Muscle of back (tissue), 11 donors: ENCODE results near the gene ADCY9. TPM values are rescaled to one million over a fixed set of nuclear protein-coding genes. Genes with fewer than 3 reads are reported as not detected.

Source experiments
- DNase-seq, 3 donors: peaks; one replicate each; pipeline versions ENCODE4 v3.0.0 to v3.0.0-alpha.2; 2013
- polyA plus RNA-seq, 10 donors: library from polyadenylated mRNA; unstranded; fragments of 120-200 nt; gene quantifications; one replicate each; pipeline ENCODE4 v1.2.1, GENCODE V29; 2013; ENCODE audit not compliant: insufficient read length in 10 of 10

ADCY9 gene
- polyA plus RNA-seq, 10 donors = 11.3 to 16.9 (median 13.9) TPM

GRCh38 chr16:3980253-3981111 lies 135.8 kb downstream of the ADCY9 start:
- peak; percentile 63 to 89 (median 82) for DNase-seq

- no peak for DNase-seq
Measured at GRCh38 chr16:3979518-3979917, 136.7 kb downstream of the ADCY9 start.

GRCh38 chr16:3979070-3979469 lies 137.2 kb downstream of the ADCY9 start:
- no peak for DNase-seq

DNA sequence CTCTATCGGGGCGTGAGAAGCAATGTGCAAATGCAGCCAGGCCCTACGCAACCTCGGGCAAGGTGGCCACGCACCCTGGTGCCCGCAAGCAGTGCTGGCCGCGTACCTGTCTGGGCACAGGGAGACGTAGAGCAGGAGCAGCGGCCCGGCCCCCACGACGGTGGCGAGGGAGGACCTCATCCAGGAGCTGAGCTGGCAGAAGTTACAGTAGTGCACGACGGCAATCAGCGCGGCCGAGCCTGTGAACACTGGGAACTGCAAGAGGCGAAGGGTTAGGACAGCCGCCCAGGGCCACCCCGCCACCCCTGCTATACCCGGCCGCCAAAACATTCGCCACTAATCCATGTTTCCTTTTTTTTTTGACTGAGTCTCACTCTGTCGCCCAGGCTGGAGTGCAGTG lies 138.9 kb downstream of the ADCY9 start:
- DNase-seq = no peak

DNA sequence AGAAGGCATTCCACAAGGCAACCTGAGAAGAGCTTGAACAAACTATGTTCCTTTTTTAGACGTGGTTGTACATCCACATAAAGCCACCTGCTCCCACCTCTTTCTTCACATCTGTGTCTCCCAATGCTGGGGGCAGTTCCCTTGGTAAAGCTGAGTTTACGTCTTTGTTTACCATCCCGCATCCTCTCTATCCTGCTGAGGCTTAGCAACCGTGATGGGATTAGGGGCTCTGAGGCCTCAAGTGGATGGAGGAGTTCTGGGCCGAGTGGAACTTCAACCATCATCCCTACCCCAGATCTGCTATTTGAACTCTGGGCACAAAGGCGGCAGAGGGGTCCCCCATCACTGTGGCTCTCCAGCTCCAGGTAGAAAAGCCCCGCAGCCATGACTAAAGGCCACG lies 141.5 kb downstream of the ADCY9 start:
- no peak for DNase-seq

- DNase-seq = no peak
Measured at GRCh38 chr16:3971706-3972105, 144.5 kb downstream of the ADCY9 start.

- DNase-seq = no peak
Measured at GRCh38 chr16:3971261-3971660, 145.0 kb downstream of the ADCY9 start.

- no peak for DNase-seq
Measured at GRCh38 chr16:3968551-3968950, 147.7 kb downstream of the ADCY9 start.

DNA sequence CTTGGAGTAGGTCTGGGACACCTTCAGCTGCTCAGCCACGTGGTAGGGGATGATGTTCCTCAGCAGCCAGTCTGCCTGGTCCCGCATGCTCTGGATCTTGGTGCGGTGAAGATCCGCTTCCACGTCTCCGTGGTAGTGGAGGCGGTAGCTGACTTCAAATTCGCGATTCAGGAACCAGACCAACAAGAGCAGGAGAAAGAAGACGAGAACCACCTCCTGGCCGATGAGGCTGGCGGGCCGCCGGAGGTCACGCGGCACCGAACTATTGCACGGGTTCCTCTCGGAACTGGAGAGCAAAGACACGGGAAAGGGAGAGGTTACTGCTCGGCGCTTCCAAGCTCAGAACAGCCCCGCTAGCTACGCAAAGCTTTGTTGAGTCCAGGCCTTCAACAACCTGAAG lies 149.6 kb downstream of the ADCY9 start:
- DNase-seq = no peak

- DNase-seq = no peak
Measured at GRCh38 chr16:3965781-3966582, 150.3 kb downstream of the ADCY9 start.

GRCh38 chr16:3965306-3965705 lies 150.9 kb downstream of the ADCY9 start:
- DNase-seq = no peak

DNA sequence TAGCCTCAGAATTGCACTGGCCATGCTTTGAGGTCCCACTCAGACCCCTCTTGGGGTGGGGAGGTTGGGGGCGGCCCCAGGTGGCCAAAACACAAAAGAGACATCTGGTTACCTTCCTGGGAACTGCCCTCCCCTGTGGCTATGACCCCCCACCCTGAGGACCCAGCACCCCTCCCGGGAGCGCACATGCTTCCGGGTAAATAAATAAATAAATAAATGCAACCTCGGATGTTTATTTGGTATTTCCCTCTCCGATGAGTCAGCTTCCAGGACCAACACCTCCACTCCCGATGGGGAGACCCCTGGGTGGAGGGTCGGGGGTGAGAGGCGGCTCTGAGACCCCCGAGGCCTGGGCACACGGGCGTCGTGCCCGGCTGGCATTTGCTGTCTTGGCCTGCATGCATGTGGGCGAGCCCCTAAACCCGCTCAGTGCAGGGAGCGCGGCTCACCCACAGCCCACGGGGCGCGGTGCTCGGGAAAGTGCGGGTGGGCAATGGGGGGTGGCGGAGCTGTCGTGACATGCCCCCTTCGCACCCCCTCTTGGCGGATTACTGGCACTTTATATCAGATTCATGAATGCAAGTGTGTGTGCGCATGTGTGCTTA lies 151.5 kb downstream of the ADCY9 start:
- no peak for DNase-seq

DNA sequence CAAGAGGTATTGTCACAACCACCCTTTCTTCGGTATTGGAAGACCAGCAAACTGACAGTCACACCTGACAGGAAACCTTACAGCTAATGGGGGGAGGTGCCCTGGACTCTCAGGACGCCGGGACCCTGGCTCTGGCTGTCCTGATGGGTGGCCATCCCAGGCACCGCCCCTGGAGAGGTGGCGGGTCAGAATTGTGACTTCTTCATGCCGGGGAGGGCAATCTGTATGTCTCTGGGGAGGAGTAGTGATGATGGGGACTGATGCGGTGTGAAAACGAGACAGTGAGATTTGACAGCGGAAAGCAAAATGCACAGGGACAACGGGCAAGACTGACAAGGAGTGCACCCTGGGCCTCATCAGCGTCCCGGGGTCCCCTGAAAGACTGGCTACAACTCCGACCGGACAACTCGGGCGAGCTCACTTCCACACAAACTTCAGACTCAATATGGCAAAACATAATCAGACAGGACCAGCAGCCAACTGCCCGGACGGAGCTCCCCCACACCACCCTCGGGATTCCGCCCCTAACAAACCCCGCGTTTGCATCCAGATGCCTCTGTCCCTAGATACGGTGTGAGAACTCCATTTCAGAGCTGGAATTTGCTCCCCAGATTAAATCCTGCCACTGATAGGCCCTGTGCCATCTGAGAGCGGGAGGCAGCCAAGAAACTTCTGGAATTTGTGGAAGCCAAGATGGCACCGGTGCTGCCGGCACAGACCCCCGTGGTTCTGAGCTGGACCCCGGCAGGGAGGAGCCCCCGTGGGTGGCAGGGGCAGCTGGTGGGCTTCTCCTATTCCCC lies 152.2 kb downstream of the ADCY9 start:
- DNase-seq = no peak

DNA sequence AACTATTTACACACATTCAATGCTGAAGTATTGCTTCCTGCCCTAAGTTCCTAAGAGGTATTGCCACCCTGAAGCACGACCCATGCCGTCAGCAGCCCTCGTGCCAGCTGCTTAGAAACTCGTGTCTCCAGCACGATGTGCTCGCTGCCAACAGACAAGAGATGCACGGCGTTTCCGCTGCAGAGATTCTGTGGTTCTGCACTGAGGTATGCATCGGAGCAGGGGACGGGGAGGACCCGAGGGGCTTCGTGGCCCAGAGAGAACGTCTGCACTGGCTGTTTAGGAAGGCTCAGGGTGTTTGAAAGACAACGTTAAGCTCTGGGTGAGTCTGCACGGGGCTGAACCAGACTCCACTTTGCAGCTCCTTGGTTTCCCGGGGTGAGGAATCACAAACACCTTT lies 153.0 kb downstream of the ADCY9 start:
- peak in 1 of 3 donors; percentile 58 for DNase-seq

DNA sequence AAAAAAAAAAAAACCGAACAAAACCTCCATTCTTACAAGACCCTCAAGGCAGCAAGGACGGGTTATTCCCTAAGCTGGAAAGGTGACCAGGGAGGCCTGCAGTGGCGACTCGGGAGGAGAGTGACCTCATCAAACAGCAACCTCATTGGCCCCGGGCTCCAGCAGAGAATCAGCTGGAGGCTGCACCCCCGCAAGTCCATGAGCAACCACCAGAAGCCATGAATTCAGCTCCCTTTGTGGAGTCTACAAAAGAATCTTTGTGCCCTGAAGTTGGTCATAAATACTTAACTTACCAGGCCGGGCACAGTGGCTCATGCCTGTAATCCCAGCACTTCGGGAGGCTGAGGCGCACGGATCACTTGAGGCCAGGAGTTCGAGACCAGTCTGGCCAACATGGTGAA lies 154.8 kb downstream of the ADCY9 start:
- peak in 1 of 3 donors; percentile 37 for DNase-seq

- peak in 1 of 3 donors; percentile 60 for DNase-seq
Measured at GRCh38 chr16:3959926-3960590, 156.2 kb downstream of the ADCY9 start.

DNA sequence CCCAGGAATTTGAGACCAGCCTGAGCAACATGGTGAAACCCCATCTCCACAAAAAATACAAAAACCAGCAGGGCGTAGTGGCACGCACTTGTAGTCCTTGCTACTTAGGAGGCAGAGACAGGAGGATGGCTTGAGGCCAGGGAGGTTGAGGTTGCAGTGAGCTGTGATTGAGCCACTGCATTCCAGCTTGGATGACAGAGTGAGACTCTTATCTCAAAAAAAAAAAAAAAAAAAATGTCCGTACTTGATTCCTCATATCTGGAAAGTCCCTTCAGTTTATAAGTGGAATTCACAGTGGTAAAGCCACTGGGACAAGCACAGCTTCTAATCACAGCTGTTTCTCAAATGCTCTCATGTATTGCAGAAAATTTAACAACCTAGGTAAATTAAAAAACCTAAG lies 157.1 kb downstream of the ADCY9 start:
- peak in 1 of 3 donors; percentile 28 for DNase-seq

DNA sequence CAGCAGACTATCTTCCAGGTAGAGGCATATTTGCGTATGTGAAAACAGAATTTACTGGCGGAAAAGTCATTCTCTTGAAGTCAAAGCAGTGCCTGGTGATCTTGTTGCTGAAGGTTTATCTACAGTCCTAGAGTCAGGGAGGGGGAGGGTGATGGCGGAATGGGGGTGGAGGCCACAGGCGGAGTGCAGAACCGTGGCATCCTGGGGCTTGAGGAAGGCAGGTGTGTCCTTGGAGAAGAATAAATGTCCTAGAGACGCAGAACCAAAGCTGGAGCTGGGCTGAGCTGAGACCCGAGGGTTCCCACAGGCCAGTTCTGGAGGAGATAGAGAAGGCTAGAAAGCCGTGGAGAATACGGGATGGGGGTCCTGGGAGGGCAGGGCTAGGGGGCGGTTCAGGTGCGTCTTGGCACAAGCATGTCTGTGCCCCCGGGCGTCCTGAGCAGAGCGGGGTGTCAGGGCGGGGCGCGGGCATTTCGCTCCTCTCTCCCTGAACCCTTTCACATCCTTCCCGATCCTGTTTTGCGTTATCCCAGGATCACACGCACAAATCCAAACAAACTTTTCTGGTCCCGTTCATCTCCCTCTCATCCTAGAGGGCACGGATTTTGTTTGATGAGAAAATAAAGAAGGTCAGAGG lies 158.8 kb downstream of the ADCY9 start:
- DNase-seq = peak in 1 of 3 donors; percentile 11

GRCh38 chr16:3954411-3954921 lies 161.8 kb downstream of the ADCY9 start:
- DNase-seq = peak in 1 of 3 donors; percentile 85

DNA sequence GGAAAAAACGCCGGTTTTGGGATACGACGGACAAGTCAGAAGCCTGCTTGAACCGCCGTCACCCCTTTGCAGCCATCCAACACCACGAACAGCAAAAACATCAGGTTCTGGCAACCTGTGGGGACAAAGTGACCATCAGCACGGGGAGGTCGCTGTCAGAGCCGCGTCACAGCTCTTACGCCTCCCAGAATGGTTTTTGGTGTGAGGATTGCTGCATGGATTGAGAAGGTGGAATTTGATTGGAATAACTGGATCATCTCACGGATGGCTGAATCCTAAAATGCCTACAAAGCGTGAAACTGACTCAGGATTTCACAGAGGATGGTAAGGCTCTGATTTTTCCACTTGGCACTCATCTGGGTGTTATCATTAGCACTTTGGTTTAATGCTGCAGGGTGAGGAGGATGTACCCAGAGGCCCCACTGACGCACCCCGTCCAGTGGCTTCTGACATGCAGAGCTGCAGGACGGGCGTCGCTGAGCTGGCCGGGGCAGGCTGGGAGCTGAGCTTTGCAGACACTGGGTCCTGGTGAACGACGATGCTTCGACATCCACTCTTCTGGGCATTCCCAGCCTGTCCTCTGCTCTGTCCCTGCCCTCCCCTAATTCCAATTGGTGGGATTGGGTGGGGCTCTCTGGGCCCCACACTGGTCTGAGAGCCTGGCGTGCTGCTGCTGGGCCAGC lies 162.4 kb downstream of the ADCY9 start:
- DNase-seq = peak in 1 of 3 donors; percentile 48
